Stimulated activated CD4-positive, alpha-beta T cell treated with anti-CD3 and anti-CD28 coated beads, Interleukin-15, amount 100 ng/mL, for 48 hours (primary cell): Measurements from ENCODE around the gene EID3.

Experiments used
- DNase-seq, 2 donors: peaks; one replicate each; pipeline ENCODE4 v3.0.0-alpha.2; 2020; ENCODE audit warnings: low read depth in 2 of 2

Gene EID3

GRCh38 chr12:104340177-104340576 is 36.6 kb downstream of the EID3 start:
- DNase-seq, result no peak

GRCh38 chr12:104340925-104341611 is 37.5 kb downstream of the EID3 start:
- DNase-seq, result no peak

GRCh38 chr12:104342147-104342546 is 38.6 kb downstream of the EID3 start:
- no peak for DNase-seq

- no peak for DNase-seq
These were observed 39.2 kb downstream of the EID3 start for GRCh38 chr12:104342635-104343249.

GRCh38 chr12:104344682-104345081 is 41.1 kb downstream of the EID3 start:
- DNase-seq, result no peak

GRCh38 chr12:104345234-104346066 is 41.9 kb downstream of the EID3 start:
- no peak for DNase-seq

- DNase-seq, result no peak
These were observed 44.0 kb downstream of the EID3 start for GRCh38 chr12:104347374-104348075.

GRCh38 chr12:104348283-104348993 is 44.9 kb downstream of the EID3 start:
- no peak for DNase-seq

GRCh38 chr12:104348994-104349494 is 45.5 kb downstream of the EID3 start:
- DNase-seq, result no peak

GRCh38 chr12:104350211-104351056 is 46.9 kb downstream of the EID3 start:
- no peak for DNase-seq

- no peak for DNase-seq
These were observed 47.8 kb downstream of the EID3 start for GRCh38 chr12:104351057-104351983.

GRCh38 chr12:104352106-104352713 is 48.7 kb downstream of the EID3 start:
- DNase-seq, result no peak

GRCh38 chr12:104353012-104353981 is 49.8 kb downstream of the EID3 start:
- no peak for DNase-seq

GRCh38 chr12:104354167-104354867 is 50.8 kb downstream of the EID3 start:
- no peak for DNase-seq
